Measurements from ENCODE around the gene POU2AF3.

GRCh38 chr11:111258046-111258445, 40.3 kb upstream of the POU2AF3 start:
- no peak for TF ChIP-seq CTCF (IDR thresholded peaks at IDR 0.05)
- TF ChIP-seq ZFX (IDR thresholded peaks at IDR 0.05; ENCODE audit: borderline replicate concordance), result no peak

All from 22Rv1 (cell line).